Keratinocyte (primary cell): ENCODE measurements around the gene DPP3. TPM values are rescaled to one million over a fixed set of nuclear protein-coding genes. Genes with fewer than 3 reads are reported as not detected.
"Not testable (repeated sequence)": the region's sequence is repeated elsewhere in the genome, so short reads cannot be mapped to it uniquely, and the experiment has no call there.

Experiments used
- DNase-seq: peaks from one replicate; pipeline ENCODE4 v3.0.0-alpha.2; 2011; ENCODE audit warnings: low read depth, missing footprints, low spot score
- FAIRE-seq: peaks from 2 replicates; lab custom pipeline; 2011; peaks lifted over from hg19 to GRCh38; lab: Jason Lieb, UNC
- H2AFZ ChIP-seq: 2 replicates; pipeline ENCODE4 v1.6.0; 2012; ENCODE audit warnings: low read length, control low read depth, inconsistent platforms; ENCODE audit not compliant: control insufficient read depth
- H3K27ac ChIP-seq: 2 replicates; pipeline ENCODE4 v1.5.1; 2011; ENCODE audit warnings: low read length; ENCODE audit not compliant: control insufficient read depth, insufficient read depth
- H3K27me3 ChIP-seq: 3 replicates; pipeline ENCODE4 v1.6.0; 2011; ENCODE audit warnings: low read length; ENCODE audit not compliant: control insufficient read depth, insufficient read depth; ENCODE audit errors: extremely low read depth
- H3K36me3 ChIP-seq, 2 experiments: 2 replicates in 1 of 2; 3 replicates in 1 of 2; pipeline ENCODE4 v1.5.1; 2011; ENCODE audit warnings: low read length in 2 of 2, mild to moderate bottlenecking in 1 of 2; ENCODE audit not compliant: control insufficient read depth in 2 of 2, insufficient read depth in 2 of 2; ENCODE audit errors: extremely low read depth in 1 of 2
- H3K4me1 ChIP-seq: 3 replicates; pipeline ENCODE4 v1.5.1; 2011; ENCODE audit warnings: low read length; ENCODE audit not compliant: control insufficient read depth, insufficient read depth; ENCODE audit errors: extremely low read depth
- H3K4me2 ChIP-seq: 3 replicates; pipeline ENCODE4 v1.6.0; 2011; ENCODE audit warnings: low read depth, low read length; ENCODE audit not compliant: control insufficient read depth, insufficient read depth; ENCODE audit errors: extremely low read depth
- H3K4me3 ChIP-seq, 3 experiments: fragments of 200-600 bp in 1 of 3; sonication (generic) in 1 of 3; 2 replicates in 2 of 3; 3 replicates in 1 of 3; pipeline ENCODE4 v1.5.1; 2011 to 2016; ENCODE audit warnings: low read length in 3 of 3, mild to moderate bottlenecking in 3 of 3, control low read depth in 2 of 3, inconsistent platforms in 1 of 3, low read depth in 1 of 3, mixed read lengths in 1 of 3, mixed run types in 1 of 3, moderate library complexity in 1 of 3; ENCODE audit not compliant: control insufficient read depth in 2 of 3, insufficient read depth in 2 of 3; ENCODE audit errors: extremely low read depth in 1 of 3
- H3K79me2 ChIP-seq: 2 replicates; pipeline ENCODE4 v1.6.0; 2012; ENCODE audit warnings: low read length; ENCODE audit not compliant: control insufficient read depth, insufficient read depth
- H3K9ac ChIP-seq: 3 replicates; pipeline ENCODE4 v1.6.0; 2011; ENCODE audit warnings: low read length; ENCODE audit not compliant: control insufficient read depth, insufficient read depth; ENCODE audit errors: extremely low read depth
- H3K9me1 ChIP-seq: 3 replicates; pipeline ENCODE4 v1.6.0; 2011; ENCODE audit warnings: low read length; ENCODE audit not compliant: control insufficient read depth, insufficient read depth; ENCODE audit errors: extremely low read depth
- H3K9me3 ChIP-seq: 2 replicates; pipeline ENCODE4 v1.5.1; 2012; ENCODE audit warnings: low read depth, low read length; ENCODE audit not compliant: control insufficient read depth
- H4K20me1 ChIP-seq: 3 replicates; pipeline ENCODE4 v1.6.0; 2011; ENCODE audit warnings: low read length; ENCODE audit not compliant: control insufficient read depth, insufficient read depth; ENCODE audit errors: extremely low read depth
- EZH2 ChIP-seq: IDR thresholded peaks from one replicate; pipeline ENCODE4 v1.6.1; 2012; ENCODE audit warnings: inconsistent platforms, mild to moderate bottlenecking, low read length, moderate library complexity
- dilution Hi-C: fragments of 300-500 bp; cut with MboI; formaldehyde crosslinking; loops from one replicate; pipeline ENCODE4 v1.7.0; 2020; ENCODE audit warnings: low sequenced_read_pairs; ENCODE audit not compliant: extremely low pct_ligation_motif_present
- polyA minus RNA-seq, 3 experiments: library from RNA; depleted of rRNA, polyadenylated mRNA; stranded (reverse); fragments of >200 nt; gene quantifications; 1 replicate in 1 of 3; 2 replicates in 1 of 3; 3 replicates in 1 of 3; pipeline ENCODE4 v1.2.3, GENCODE V29; 2011
- polyA plus RNA-seq, 5 experiments: library from polyadenylated mRNA; depleted of rRNA in 3 of 5; stranded (reverse) in 3 of 5; stranded (forward) in 1 of 5; unstranded in 1 of 5; fragments of >200 nt; gene quantifications; 1 replicate in 1 of 5; 2 replicates in 3 of 5; 3 replicates in 1 of 5; pipeline versions ENCODE4 v1.2.1 to v1.2.3, GENCODE V29; 2011 to 2012; ENCODE audit warnings: missing spikeins in 2 of 5, low read depth in 1 of 5, low replicate concordance in 1 of 5
- TF ChIP-seq, protein P1 (sequence below), 3 experiments: IDR thresholded peaks in 1 of 3; conservative IDR thresholded peaks in 1 of 3; optimal IDR thresholded peaks in 1 of 3; 2 replicates in 2 of 3; 3 replicates in 1 of 3; pipeline versions ENCODE3 to v1.5.1; 2011; ENCODE audit warnings: low read length in 3 of 3, mild to moderate bottlenecking in 3 of 3, moderate library complexity in 2 of 3, control low read depth in 1 of 3, inconsistent platforms in 1 of 3; ENCODE audit not compliant: insufficient read depth in 2 of 3; ENCODE audit errors: extremely low read depth in 1 of 3

DPP3 gene, protein sequence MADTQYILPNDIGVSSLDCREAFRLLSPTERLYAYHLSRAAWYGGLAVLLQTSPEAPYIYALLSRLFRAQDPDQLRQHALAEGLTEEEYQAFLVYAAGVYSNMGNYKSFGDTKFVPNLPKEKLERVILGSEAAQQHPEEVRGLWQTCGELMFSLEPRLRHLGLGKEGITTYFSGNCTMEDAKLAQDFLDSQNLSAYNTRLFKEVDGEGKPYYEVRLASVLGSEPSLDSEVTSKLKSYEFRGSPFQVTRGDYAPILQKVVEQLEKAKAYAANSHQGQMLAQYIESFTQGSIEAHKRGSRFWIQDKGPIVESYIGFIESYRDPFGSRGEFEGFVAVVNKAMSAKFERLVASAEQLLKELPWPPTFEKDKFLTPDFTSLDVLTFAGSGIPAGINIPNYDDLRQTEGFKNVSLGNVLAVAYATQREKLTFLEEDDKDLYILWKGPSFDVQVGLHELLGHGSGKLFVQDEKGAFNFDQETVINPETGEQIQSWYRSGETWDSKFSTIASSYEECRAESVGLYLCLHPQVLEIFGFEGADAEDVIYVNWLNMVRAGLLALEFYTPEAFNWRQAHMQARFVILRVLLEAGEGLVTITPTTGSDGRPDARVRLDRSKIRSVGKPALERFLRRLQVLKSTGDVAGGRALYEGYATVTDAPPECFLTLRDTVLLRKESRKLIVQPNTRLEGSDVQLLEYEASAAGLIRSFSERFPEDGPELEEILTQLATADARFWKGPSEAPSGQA
- 57.9 to 75.1 TPM (median 64.5 TPM) in 3 replicates for polyA plus RNA-seq
- 59.0 TPM for polyA plus RNA-seq (2011; ENCODE audit: low read depth)
- polyA plus RNA-seq (2011; cell fraction: cytosol; rRNA removed): 53.7 and 69.8 TPM in 2 replicates
- 90.6 and 102 TPM in 2 replicates for polyA plus RNA-seq (2011; cell fraction: nucleus; rRNA removed)
- 27.0 and 82.3 TPM in 2 replicates for polyA plus RNA-seq (2012; ENCODE audit: low replicate concordance)
- 94.3 to 165 TPM (median 114 TPM) in 3 replicates for polyA minus RNA-seq
- 117 TPM for polyA minus RNA-seq (2011; cell fraction: cytosol; rRNA and poly(A)+ RNA removed)
- 59.6 and 76.9 TPM in 2 replicates for polyA minus RNA-seq (2011; cell fraction: nucleus; rRNA and poly(A)+ RNA removed)

DNA sequence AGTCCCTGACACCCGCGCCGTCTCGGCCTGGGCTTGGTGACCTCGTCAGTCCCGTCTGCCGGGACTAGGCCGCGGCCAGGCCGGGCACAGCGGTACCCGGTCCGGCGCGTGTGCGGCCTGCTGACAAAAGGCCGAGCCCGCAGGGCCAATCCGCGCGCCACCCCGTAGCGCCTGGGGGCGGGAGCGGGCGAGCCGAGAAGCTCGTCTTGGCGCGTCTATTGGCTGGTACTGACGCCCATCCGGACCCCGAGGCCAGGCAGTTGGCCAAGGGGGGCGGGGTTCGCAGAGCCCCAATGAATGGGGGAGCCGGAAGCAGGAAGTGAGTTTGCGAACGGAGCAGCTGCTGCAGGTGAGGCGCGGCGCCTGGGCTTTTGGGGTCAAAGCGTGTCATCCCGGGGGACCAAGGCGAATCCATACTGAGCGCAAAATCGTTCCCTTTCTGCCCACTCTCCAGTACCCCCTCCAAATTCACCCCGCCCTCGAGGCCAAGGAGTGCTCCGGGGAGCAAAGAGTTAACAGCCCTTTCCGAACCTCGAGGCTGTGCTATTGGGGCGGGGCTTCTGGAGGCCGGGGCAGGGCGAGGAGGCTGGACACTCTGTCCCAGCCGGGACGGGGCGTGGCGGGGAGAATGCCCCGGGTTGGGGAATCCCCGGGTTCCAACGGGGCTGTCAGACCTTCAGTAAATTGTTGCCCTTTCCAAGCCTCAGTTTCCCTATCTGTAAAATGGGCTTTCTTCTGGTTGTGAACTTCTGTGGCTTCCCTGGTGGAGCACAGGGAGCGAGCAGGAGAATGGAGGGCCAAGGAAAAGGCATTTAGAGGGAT, at the start of gene DPP3:
Gene DPP3 (plus strand): TSS at position 318 of the 822 bp plus-strand sequence. CDS start 1,767 bp downstream, outside the sequence.
- TF ChIP-seq, protein P1, sequence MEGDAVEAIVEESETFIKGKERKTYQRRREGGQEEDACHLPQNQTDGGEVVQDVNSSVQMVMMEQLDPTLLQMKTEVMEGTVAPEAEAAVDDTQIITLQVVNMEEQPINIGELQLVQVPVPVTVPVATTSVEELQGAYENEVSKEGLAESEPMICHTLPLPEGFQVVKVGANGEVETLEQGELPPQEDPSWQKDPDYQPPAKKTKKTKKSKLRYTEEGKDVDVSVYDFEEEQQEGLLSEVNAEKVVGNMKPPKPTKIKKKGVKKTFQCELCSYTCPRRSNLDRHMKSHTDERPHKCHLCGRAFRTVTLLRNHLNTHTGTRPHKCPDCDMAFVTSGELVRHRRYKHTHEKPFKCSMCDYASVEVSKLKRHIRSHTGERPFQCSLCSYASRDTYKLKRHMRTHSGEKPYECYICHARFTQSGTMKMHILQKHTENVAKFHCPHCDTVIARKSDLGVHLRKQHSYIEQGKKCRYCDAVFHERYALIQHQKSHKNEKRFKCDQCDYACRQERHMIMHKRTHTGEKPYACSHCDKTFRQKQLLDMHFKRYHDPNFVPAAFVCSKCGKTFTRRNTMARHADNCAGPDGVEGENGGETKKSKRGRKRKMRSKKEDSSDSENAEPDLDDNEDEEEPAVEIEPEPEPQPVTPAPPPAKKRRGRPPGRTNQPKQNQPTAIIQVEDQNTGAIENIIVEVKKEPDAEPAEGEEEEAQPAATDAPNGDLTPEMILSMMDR (optimal IDR thresholded peaks at IDR 0.05 in 1 of 3, IDR thresholded peaks at IDR 0.05 in 1 of 3, conservative IDR thresholded peaks at IDR 0.05 in 1 of 3; ENCODE audit: extremely low read depth in 1 of 3, insufficient read depth in 2 of 3, low read length in 3 of 3): no peak
- no peak for TF ChIP-seq EZH2

DNA sequence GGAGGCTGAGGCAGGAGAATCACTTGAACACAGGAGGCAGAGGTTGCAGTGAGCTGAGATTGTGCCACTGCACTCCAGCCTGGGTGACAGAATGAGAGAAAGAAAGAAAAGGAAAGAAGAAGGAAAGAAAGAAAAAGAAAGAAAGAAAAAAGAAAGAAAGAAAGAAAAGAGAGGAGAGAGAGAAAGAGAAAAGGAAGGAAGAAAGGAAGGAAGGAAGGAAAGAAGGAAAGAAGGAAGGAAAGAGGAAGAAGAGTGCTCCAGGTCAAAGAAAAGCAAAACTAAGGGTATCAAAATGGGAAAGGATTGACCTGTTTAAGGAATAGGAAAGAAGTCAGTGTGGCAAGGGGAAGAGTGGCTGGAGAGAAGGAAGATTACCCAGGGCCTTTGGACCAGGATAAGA, 48.9 kb upstream of the DPP3 start:
- H3K79me2 ChIP-seq, H3K9ac ChIP-seq, H3K27ac ChIP-seq, H4K20me1 ChIP-seq, H2AFZ ChIP-seq, H3K9me3 ChIP-seq, H3K4me1 ChIP-seq, H3K4me3 ChIP-seq, H3K27me3 ChIP-seq, DNase-seq, H3K4me2 ChIP-seq, H3K9me1 ChIP-seq, dilution Hi-C loops, FAIRE-seq, H3K36me3 ChIP-seq: not testable (repeated sequence)

More for the DNA sequence above, at the start of gene DPP3:
- Histone ChIP-seq H4K20me1 (peaks cover 5% of the 10 kb centered on the region), H3K79me2 (peaks cover 3% of the 10 kb centered on the region), H3K27ac (peak within 1 kb of the TSS; percentile 96), H3K36me3 (peaks cover 8 to 10% of the 10 kb centered on the region in 2 experiments), H3K4me1 (peaks cover 16% of the 10 kb centered on the region), H3K9ac (peak within 1 kb of the TSS; percentile 91), H3K4me3 (peak within 1 kb of the TSS; percentile 72 to 83 (median 77)), H3K4me2 (peak within 1 kb of the TSS; percentile 92), H3K27me3 (no peaks in the 10 kb centered on the region), H3K9me3 (no peaks in the 10 kb centered on the region), H3K9me1 (peaks cover 2% of the 10 kb centered on the region), H2AFZ (peak within 1 kb of the TSS; percentile 85)
- FAIRE-seq (no peak), DNase-seq (peak; percentile 79)
- dilution Hi-C loops: no loop called here

DNA sequence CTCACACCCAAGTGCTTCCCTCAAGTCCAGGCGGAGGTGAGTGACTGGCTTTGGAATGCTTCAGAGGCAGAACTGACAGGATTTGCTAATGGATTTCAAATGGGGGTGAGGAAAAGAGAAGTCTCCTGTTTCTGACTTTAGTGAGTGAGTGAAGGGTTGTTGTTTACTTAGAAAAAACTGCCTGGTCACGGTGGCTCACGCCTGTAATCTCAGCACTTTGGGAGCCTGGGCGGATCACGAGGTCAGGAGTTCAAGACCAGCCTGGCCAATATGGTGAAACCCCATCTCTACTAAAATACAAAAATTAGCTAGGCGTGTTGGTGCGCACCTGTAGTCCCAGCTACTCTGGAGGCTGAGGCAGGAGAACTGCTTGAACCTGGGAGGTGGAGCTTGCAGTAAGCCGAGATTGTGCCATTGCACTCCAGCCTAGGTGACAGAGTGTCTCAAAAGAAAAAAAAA, 48.3 kb upstream of the DPP3 start:
- H3K79me2 ChIP-seq, H4K20me1 ChIP-seq, H3K9ac ChIP-seq, H2AFZ ChIP-seq, H3K27me3 ChIP-seq, H3K4me2 ChIP-seq, H3K4me1 ChIP-seq, FAIRE-seq, H3K27ac ChIP-seq, H3K9me3 ChIP-seq, H3K9me1 ChIP-seq, DNase-seq, H3K36me3 ChIP-seq, dilution Hi-C loops, H3K4me3 ChIP-seq: not testable (repeated sequence)
